ENCODE data around the gene TMOD4.

The TMOD4 gene

GRCh38 chr1:151142411-151143056 lies 33.2 kb downstream of the TMOD4 start:
- no peak overlapping the region for H3K4me3 ChIP-seq (ENCODE audit: low read depth, low read length)
- DNase-seq (ENCODE audit: low read depth): no peak
- TF ChIP-seq CTCF (IDR thresholded peaks at IDR 0.05; ENCODE audit: low read depth, low read length, missing control alignments): no peak

GRCh38 chr1:151137789-151138188 lies 38.0 kb downstream of the TMOD4 start:
- TF ChIP-seq CTCF (IDR thresholded peaks at IDR 0.05; ENCODE audit: low read depth, low read length, missing control alignments): no peak
- DNase-seq (ENCODE audit: low read depth): no peak
- no peak overlapping the region for H3K4me3 ChIP-seq (ENCODE audit: low read depth, low read length)

GRCh38 chr1:151135433-151136385 lies 40.1 kb downstream of the TMOD4 start:
- TF ChIP-seq CTCF (IDR thresholded peaks at IDR 0.05; ENCODE audit: low read depth, low read length, missing control alignments): no peak
- no peak for DNase-seq (ENCODE audit: low read depth)
- H3K4me3 ChIP-seq (ENCODE audit: low read depth, low read length): no peak overlapping the region

GRCh38 chr1:151134991-151135390 lies 40.8 kb downstream of the TMOD4 start:
- H3K4me3 ChIP-seq (ENCODE audit: low read depth, low read length): no peak overlapping the region
- no peak for TF ChIP-seq CTCF (IDR thresholded peaks at IDR 0.05; ENCODE audit: low read depth, low read length, missing control alignments)
- DNase-seq (ENCODE audit: low read depth): no peak

GRCh38 chr1:151134396-151134795 lies 41.4 kb downstream of the TMOD4 start:
- no peak overlapping the region for H3K4me3 ChIP-seq (ENCODE audit: low read depth, low read length)
- TF ChIP-seq CTCF (IDR thresholded peaks at IDR 0.05; ENCODE audit: low read depth, low read length, missing control alignments): no peak
- no peak for DNase-seq (ENCODE audit: low read depth)

GRCh38 chr1:151133018-151133806 lies 42.6 kb downstream of the TMOD4 start:
- DNase-seq (ENCODE audit: low read depth): no peak
- H3K4me3 ChIP-seq (ENCODE audit: low read depth, low read length): no peak overlapping the region
- TF ChIP-seq CTCF (IDR thresholded peaks at IDR 0.05; ENCODE audit: low read depth, low read length, missing control alignments): no peak
